Endothelial cell of umbilical vein (primary cell): ENCODE data around the gene MEGF11. TPM values are rescaled to one million over a fixed set of nuclear protein-coding genes. Genes with fewer than 3 reads are reported as not detected.

Source experiments
- BruUV-seq: library from RNA; stranded (reverse); fragments of 400-500 nt; replicated peaks from 2 replicates; lab custom pipeline; 2021; lab: Mats Ljungman, UMichigan
- CTCF ChIA-PET: fragments of 300-600, 350-600 bp; sonication (Branson Sonifier 250); formaldehyde crosslinking; loops from one replicate; lab custom pipeline; 2021; ENCODE audit warnings: antibody characterized with exemption, inconsistent platforms; lab: Charles Lee
- POLR2A ChIA-PET: fragments of 300-600, 350-600 bp; sonication (Branson Sonifier 250); formaldehyde crosslinking; loops from one replicate; lab custom pipeline; 2021; ENCODE audit warnings: antibody characterized with exemption, inconsistent platforms; lab: Charles Lee
- DNase-seq: peaks from one replicate; pipeline ENCODE4 v3.0.0-alpha.2; 2011; ENCODE audit warnings: low read depth, low spot score
- FAIRE-seq: peaks from 2 replicates; lab custom pipeline; 2011; peaks lifted over from hg19 to GRCh38; lab: Jason Lieb, UNC
- H2AFZ ChIP-seq: 2 replicates; pipeline ENCODE4 v1.6.0; 2012; ENCODE audit warnings: low read depth, low read length, control low read depth, inconsistent platforms
- H3K27ac ChIP-seq: 2 replicates; pipeline ENCODE4 v1.5.1; 2011; ENCODE audit warnings: low read depth, mild to moderate bottlenecking, control low read depth, low read length, moderate library complexity; ENCODE audit not compliant: insufficient read depth
- H3K27me3 ChIP-seq, 2 experiments: 2 replicates each; pipeline versions ENCODE4 v1.6.0 to v1.6.1; 2011; ENCODE audit warnings: low read length in 2 of 2, mixed read lengths in 1 of 2; ENCODE audit not compliant: control insufficient read depth in 2 of 2, insufficient read depth in 2 of 2
- H3K36me3 ChIP-seq, 2 experiments: 2 replicates in 1 of 2; 3 replicates in 1 of 2; pipeline ENCODE4 v1.5.1; 2011; ENCODE audit warnings: low read length in 2 of 2, mild to moderate bottlenecking in 1 of 2, moderate library complexity in 1 of 2; ENCODE audit not compliant: control insufficient read depth in 2 of 2, insufficient read depth in 2 of 2; ENCODE audit errors: extremely low read depth in 1 of 2
- H3K4me1 ChIP-seq: 3 replicates; pipeline ENCODE4 v1.5.1; 2011; ENCODE audit warnings: mild to moderate bottlenecking, low read length; ENCODE audit not compliant: control insufficient read depth, insufficient read depth; ENCODE audit errors: extremely low read depth
- H3K4me2 ChIP-seq: 2 replicates; pipeline ENCODE4 v1.6.1; 2011; ENCODE audit warnings: low read length, control low read depth, mixed read lengths; ENCODE audit not compliant: insufficient read depth
- H3K4me3 ChIP-seq, 3 experiments: fragments of 200-600 bp in 1 of 3; sonication (generic), shearing (Covaris generic) in 1 of 3; replicated peaks in 1 of 3; 2 replicates each; pipeline ENCODE4 v1.5.1; 2011 to 2016; ENCODE audit warnings: control low read depth in 3 of 3, low read length in 3 of 3, mild to moderate bottlenecking in 2 of 3, inconsistent platforms in 1 of 3, low read depth in 1 of 3, moderate library complexity in 1 of 3; ENCODE audit not compliant: insufficient read depth in 1 of 3
- H3K79me2 ChIP-seq: 2 replicates; pipeline ENCODE4 v1.6.0; 2012; ENCODE audit warnings: low read length, inconsistent platforms; ENCODE audit not compliant: control insufficient read depth, insufficient read depth
- H3K9ac ChIP-seq: replicated peaks from 2 replicates; pipeline ENCODE3; 2011; ENCODE audit warnings: low read length, control low read depth; ENCODE audit not compliant: insufficient read depth; ENCODE audit errors: extremely low read depth
- H3K9me1 ChIP-seq: replicated peaks from 3 replicates; pipeline ENCODE4 v1.6.0; 2011; ENCODE audit warnings: mild to moderate bottlenecking, low read length; ENCODE audit not compliant: control insufficient read depth, insufficient read depth; ENCODE audit errors: extremely low read depth
- H3K9me3 ChIP-seq: replicated peaks from 2 replicates; pipeline ENCODE4 v1.5.1; 2012; ENCODE audit warnings: low read length, inconsistent platforms; ENCODE audit not compliant: control insufficient read depth, insufficient read depth
- H4K20me1 ChIP-seq: replicated peaks from 2 replicates; pipeline ENCODE3; 2011; ENCODE audit warnings: mild to moderate bottlenecking, low read length; ENCODE audit not compliant: control insufficient read depth, insufficient read depth; ENCODE audit errors: extremely low read depth
- CTCF ChIP-seq, 2 donors: IDR thresholded peaks; 1 replicate in 1 of 2; 2 replicates in 1 of 2; pipeline ENCODE4 v1.5.1; 2011; ENCODE audit warnings: low read length in 2 of 2, mild to moderate bottlenecking in 2 of 2, moderate library complexity in 2 of 2, control low read depth in 1 of 2, inconsistent platforms in 1 of 2, low read depth in 1 of 2; ENCODE audit not compliant: insufficient read depth in 1 of 2; ENCODE audit errors: extremely low read depth in 1 of 2
- EZH2 ChIP-seq: IDR thresholded peaks from 2 replicates; pipeline ENCODE4 v1.6.1; 2012; ENCODE audit warnings: borderline replicate concordance, low read depth, mild to moderate bottlenecking, moderate library complexity, low read length, inconsistent platforms; ENCODE audit not compliant: severe bottlenecking
- FOS ChIP-seq: IDR thresholded peaks from 2 replicates; pipeline ENCODE4 v1.6.1; 2011; ENCODE audit warnings: mild to moderate bottlenecking, low read length, moderate library complexity, borderline replicate concordance; ENCODE audit not compliant: insufficient read depth
- GATA2 ChIP-seq: IDR thresholded peaks from 2 replicates; pipeline ENCODE4 v1.7.0; 2011; ENCODE audit warnings: low read depth, mild to moderate bottlenecking, moderate library complexity, mixed read lengths, low read length; ENCODE audit not compliant: insufficient read length, insufficient read depth
- JUN ChIP-seq: IDR thresholded peaks from 2 replicates; pipeline ENCODE4 v1.6.1; 2011; ENCODE audit warnings: borderline replicate concordance, low read depth; ENCODE audit not compliant: insufficient read length, insufficient read depth
- MAX ChIP-seq: IDR thresholded peaks from 2 replicates; pipeline ENCODE4 v1.6.1; 2011; ENCODE audit not compliant: insufficient read depth, insufficient read length
- MYC ChIP-seq: IDR thresholded peaks from one replicate; pipeline ENCODE4 v1.6.1; 2011; ENCODE audit warnings: mild to moderate bottlenecking, low read depth, low read length
- POLR2A ChIP-seq: IDR thresholded peaks from 2 replicates; pipeline ENCODE4 v1.6.1; 2012; ENCODE audit warnings: low read depth, mild to moderate bottlenecking, control low read depth, low read length
- POLR2AphosphoS5 ChIP-seq: IDR thresholded peaks from 2 replicates; pipeline ENCODE4 v1.6.1; 2012; ENCODE audit warnings: low read depth, mild to moderate bottlenecking, control low read depth, low read length, moderate library complexity; ENCODE audit not compliant: insufficient read depth
- dilution Hi-C: fragments of 300-500 bp; cut with MboI; formaldehyde crosslinking; loops from one replicate; pipeline ENCODE4 v1.15.0; 2019; ENCODE audit warnings: low sequenced_read_pairs; ENCODE audit not compliant: extremely low pct_ligation_motif_present
- intact Hi-C: fragments of 100-400 bp; cut with micrococcal nuclease; formaldehyde crosslinking; loops from one replicate; pipeline ENCODE4 v1.10.0; 2022
- polyA plus RNA-seq, 4 experiments: library from polyadenylated mRNA; depleted of rRNA in 3 of 4; stranded (reverse) in 3 of 4; unstranded in 1 of 4; fragments of >200 nt; gene quantifications; 2 replicates each; pipeline versions ENCODE4 v1.2.1 to v1.2.3, GENCODE V29; 2011 to 2012; ENCODE audit warnings: missing spikeins in 1 of 4
- total RNA-seq: library from RNA; stranded (reverse); gene quantifications from 2 replicates; pipeline ENCODE4 v1.2.3, GENCODE V29; 2021

The MEGF11 gene
- total and polyA plus RNA-seq, 2 donors (not counting 3 experiments of a cell fraction or from before 2014, with no cell fraction given), result not detected

GRCh38 chr15:66229790-66230465 lies 23.6 kb downstream of the MEGF11 start:
- H3K4me2 ChIP-seq, result no peak overlapping the region
- no peak overlapping the region for H3K4me3 ChIP-seq
- H3K27ac ChIP-seq, result no peak overlapping the region
- no peaks in the 10 kb centered on the region for H3K9me1 ChIP-seq
- DNase-seq (no peak), FAIRE-seq (no peak)
- no peak overlapping the region for H3K9ac ChIP-seq
- ChIA-PET POLR2A (no interaction called here), CTCF (interaction anchor here (1.3 kb wide), 1 partner anchor 23 kb away, joined by 4 read pairs; no protein-coding TSS in a partner anchor)
- no peaks in the 10 kb centered on the region for H3K4me1 ChIP-seq
- no peak overlapping the region for H2AFZ ChIP-seq
- H4K20me1 ChIP-seq, result no peaks in the 10 kb centered on the region
- no peaks in the 10 kb centered on the region for H3K79me2 ChIP-seq
- no peaks in the 10 kb centered on the region for H3K36me3 ChIP-seq
- H3K9me3 ChIP-seq, result no peaks in the 10 kb centered on the region
- TF ChIP-seq CTCF (IDR thresholded peaks at IDR 0.05; ENCODE audit: extremely low read depth in 1 of 2, insufficient read depth in 1 of 2, low read depth in 1 of 2, low read length in 2 of 2), result no peak
- TF ChIP-seq FOS, result no peak
- no peak for TF ChIP-seq JUN
- no peak for TF ChIP-seq POLR2A
- TF ChIP-seq GATA2, result no peak
- no peak for TF ChIP-seq POLR2AphosphoS5
- TF ChIP-seq MAX, result no peak
- no peak for TF ChIP-seq EZH2
- TF ChIP-seq MYC, result no peak
- no TSS peak for BruUV-seq
- H3K27me3 ChIP-seq, result peaks cover 3 to 6% of the 10 kb centered on the region in 2 experiments
- dilution Hi-C loops (no loop called here), intact Hi-C loops (no loop called here)
